ENCODE measurements around the gene ZNF253. TPM values are rescaled to one million over a fixed set of nuclear protein-coding genes. Genes with fewer than 3 reads are reported as not detected.
"Not testable (repeated sequence)": the region's sequence is repeated elsewhere in the genome, so short reads cannot be mapped to it uniquely, and the experiment has no call there.

The ZNF253 gene
- total and polyA plus RNA-seq, 7 donors, result 1.5 to 13.5 (median 6.1) TPM

DNA sequence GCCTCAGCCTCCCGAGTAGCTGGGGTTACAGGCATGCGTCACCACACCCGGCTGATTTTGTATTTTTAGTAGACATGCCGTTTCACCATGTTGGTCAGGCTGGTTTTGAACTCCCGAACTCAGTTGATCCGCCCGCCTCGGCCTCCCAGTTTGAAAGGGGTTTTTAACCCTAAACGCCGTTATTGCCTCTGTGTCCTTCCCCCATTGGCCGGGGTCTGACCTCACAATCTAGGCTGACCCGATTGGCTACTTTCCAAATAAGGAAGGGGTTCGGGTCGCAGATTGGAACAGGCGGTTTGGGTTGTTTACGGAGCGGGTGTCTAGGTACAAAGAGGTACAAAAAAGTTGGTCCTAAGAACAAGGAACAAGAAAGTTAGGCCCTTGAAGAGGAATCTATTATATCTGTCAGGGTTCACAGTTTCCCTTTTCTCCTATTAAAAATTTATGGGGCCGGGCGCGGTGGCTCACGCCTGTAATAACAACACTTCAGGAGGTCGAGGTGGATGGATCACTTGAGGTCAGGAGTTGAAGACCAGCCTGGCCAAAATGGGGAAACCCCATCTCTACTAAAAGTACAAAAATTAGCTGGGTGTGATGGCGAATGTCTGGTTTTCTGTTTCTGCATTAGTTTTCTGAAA lies 1.0 kb downstream of the ZNF253 start:
- Histone ChIP-seq H3K27me3 (ENCODE audit: insufficient read depth in 3 of 3, low read length in 2 of 3) (no peaks in the 10 kb centered on the region), H3K36me3 (ENCODE audit: insufficient read depth in 1 of 2, low read depth in 1 of 2) (no peaks in the 10 kb centered on the region), H3K4me3 (peak overlapping the region; percentile 92), H3K4me1 (peaks cover 42% of the 10 kb centered on the region), H3K27ac (peak overlapping the region; percentile 95), H3K9me3 (peaks cover 10% of the 10 kb centered on the region)
- 3 to 6% (median 3%) methylated on average over 23 of the region's 23 CpGs for WGBS, 3 donors
- DNase-seq (peak in 1 of 2 donors; percentile 51), ATAC-seq (no peak)
- TF ChIP-seq, protein P1, sequence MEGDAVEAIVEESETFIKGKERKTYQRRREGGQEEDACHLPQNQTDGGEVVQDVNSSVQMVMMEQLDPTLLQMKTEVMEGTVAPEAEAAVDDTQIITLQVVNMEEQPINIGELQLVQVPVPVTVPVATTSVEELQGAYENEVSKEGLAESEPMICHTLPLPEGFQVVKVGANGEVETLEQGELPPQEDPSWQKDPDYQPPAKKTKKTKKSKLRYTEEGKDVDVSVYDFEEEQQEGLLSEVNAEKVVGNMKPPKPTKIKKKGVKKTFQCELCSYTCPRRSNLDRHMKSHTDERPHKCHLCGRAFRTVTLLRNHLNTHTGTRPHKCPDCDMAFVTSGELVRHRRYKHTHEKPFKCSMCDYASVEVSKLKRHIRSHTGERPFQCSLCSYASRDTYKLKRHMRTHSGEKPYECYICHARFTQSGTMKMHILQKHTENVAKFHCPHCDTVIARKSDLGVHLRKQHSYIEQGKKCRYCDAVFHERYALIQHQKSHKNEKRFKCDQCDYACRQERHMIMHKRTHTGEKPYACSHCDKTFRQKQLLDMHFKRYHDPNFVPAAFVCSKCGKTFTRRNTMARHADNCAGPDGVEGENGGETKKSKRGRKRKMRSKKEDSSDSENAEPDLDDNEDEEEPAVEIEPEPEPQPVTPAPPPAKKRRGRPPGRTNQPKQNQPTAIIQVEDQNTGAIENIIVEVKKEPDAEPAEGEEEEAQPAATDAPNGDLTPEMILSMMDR (IDR thresholded peaks at IDR 0.05), result no peak
- intact Hi-C loops (cut with DNase I), result loop anchor here (2.0 to 5.0 kb wide), 2 partner anchors 36 to 46 kb away; partner anchors contain the start of genes ZNF93 (in 2 of the 2) and ZNF506 (in 1 of the 2)

DNA sequence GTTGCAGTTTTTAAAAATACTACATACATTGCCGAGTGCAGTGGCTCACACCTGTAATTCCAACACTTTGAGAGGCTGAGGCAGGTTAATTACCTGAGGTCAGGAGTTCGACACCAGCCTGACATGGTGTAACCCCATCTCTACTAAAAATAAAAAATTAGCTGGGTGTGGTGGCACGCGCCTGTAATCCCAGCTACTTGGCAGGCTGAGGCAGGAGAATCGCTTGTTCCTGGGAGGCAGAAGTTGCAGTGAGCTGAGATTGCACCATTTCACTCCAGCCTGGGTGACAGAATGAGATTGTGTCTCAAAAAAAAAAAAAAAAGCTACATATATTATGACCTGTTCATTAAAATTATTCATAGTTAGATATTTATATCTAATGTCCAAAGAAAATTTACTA lies 4.4 kb downstream of the ZNF253 start:
- intact Hi-C loops (cut with DNase I); H3K9me3 ChIP-seq; H3K36me3 ChIP-seq (ENCODE audit: insufficient read depth in 1 of 2, low read depth in 1 of 2); H3K4me3 ChIP-seq; H3K27me3 ChIP-seq (ENCODE audit: insufficient read depth in 3 of 3, low read length in 2 of 3): not testable (repeated sequence)
- DNase-seq (peak in 1 of 2 donors; percentile 66), ATAC-seq (peak in 1 of 4 donors; percentile 36)
- Histone ChIP-seq H3K27ac (peak overlapping the region; percentile 15), H3K4me1 (peaks cover 56% of the 10 kb centered on the region)
- WGBS, 3 donors, result 34 to 41% (median 38%) methylated on average over 5 of the region's 5 CpGs

DNA sequence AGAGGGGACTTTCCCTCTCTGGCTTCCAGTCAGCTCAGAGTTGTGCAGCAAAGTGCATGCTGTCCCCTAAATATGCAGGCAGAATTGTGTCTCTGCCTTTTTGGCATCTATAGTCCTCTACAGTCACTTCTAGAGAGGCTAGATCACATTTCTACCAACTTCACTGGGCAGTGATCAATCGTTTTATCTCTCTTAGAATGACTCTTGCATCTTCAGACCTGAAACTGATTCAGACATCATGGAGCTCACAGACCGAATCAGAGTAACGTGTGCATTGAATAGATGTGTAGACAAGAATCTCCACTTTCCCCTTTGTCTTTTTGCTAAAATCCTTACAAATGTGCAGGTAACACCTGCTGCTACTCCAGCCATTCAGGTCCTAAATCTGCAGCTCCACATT lies 6.2 kb downstream of the ZNF253 start:
- H3K4me1 ChIP-seq, result peaks cover 56% of the 10 kb centered on the region
- ATAC-seq (no peak), DNase-seq (no peak)
- H3K36me3 ChIP-seq (ENCODE audit: insufficient read depth in 1 of 2, low read depth in 1 of 2), result peaks cover 0 to 8% of the 10 kb centered on the region in 2 donors
- H3K27ac ChIP-seq, result no peak overlapping the region
- peaks cover 3% of the 10 kb centered on the region for H3K9me3 ChIP-seq
- intact Hi-C loops (cut with DNase I), result no loop called here
- no peaks in the 10 kb centered on the region for H3K27me3 ChIP-seq (ENCODE audit: insufficient read depth in 3 of 3, low read length in 2 of 3)
- no peak overlapping the region for H3K4me3 ChIP-seq
- TF ChIP-seq, protein P1 (IDR thresholded peaks at IDR 0.05), result no peak
- 56 to 78% (median 65%) methylated on average over 3 of the region's 3 CpGs for WGBS, 3 donors

DNA sequence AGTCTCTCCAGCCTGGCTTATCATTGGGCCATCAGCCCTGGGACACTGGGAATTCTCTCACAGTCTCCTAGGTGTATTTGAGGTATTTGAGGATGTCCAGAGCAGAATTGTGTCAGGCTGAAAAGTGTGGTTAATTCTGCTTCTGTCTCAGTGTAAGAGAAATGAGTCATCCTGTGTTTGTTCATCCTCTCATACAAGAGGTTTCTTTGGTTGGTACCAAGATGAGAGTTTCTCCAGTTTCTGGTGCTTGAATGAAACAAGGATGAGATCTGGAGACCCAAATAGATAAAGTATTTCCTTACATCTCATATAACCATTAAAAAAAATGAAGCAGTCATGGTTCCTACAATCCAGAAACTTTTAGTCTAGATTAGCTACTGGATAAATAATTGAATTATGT lies 7.7 kb downstream of the ZNF253 start:
- TF ChIP-seq, protein P1 (IDR thresholded peaks at IDR 0.05), result no peak
- Histone ChIP-seq H3K27me3 (ENCODE audit: insufficient read depth in 3 of 3, low read length in 2 of 3) (no peaks in the 10 kb centered on the region), H3K36me3 (ENCODE audit: insufficient read depth in 1 of 2, low read depth in 1 of 2) (peaks cover 0 to 8% of the 10 kb centered on the region in 2 donors), H3K4me1 (peaks cover 44% of the 10 kb centered on the region), H3K27ac (no peak overlapping the region), H3K4me3 (no peak overlapping the region), H3K9me3 (peaks cover 3% of the 10 kb centered on the region)
- DNase-seq (no peak), ATAC-seq (no peak)
- intact Hi-C loops (cut with DNase I), result no loop called here

DNA sequence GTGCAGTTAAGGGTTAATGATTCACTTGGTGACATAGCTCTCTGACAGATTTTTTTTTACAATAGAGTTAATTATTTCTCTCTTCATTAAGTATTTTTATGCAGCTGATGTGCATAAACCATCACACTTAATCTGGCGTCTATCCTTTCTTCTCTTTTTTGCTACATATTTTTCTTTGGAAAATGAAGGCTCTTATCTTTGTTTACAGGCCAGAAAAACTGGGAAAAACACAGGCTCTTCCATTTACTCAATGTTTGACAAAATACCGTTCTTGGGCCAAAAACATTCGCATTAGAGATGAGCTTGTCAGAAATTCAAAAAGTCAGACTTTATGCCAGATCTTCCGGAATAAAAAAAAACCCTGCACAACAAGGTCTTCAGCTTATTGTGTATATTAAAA lies 12.0 kb downstream of the ZNF253 start:
- peaks cover 6% of the 10 kb centered on the region for H3K4me1 ChIP-seq
- no peak for DNase-seq
- peaks cover 0 to 51% of the 10 kb centered on the region in 2 donors for H3K36me3 ChIP-seq (ENCODE audit: insufficient read depth in 1 of 2, low read depth in 1 of 2)
- H3K27ac ChIP-seq, result no peak overlapping the region
- H3K27me3 ChIP-seq (ENCODE audit: insufficient read depth in 3 of 3, low read length in 2 of 3), result no peaks in the 10 kb centered on the region
- TF ChIP-seq, protein P1 (IDR thresholded peaks at IDR 0.05), result no peak
- no peak overlapping the region for H3K4me3 ChIP-seq
- H3K9me3 ChIP-seq, result peaks cover 4% of the 10 kb centered on the region
- no peak for ATAC-seq
- intact Hi-C loops (cut with DNase I), result no loop called here
- 57 to 75% (median 60%) methylated on average over 4 of the region's 4 CpGs for WGBS, 3 donors
